IPS-NIHi7 (cell line): ENCODE measurements around the gene TRAPPC1.
A peak's percentile ranks its signal among the peaks of the same experiment; 100 is the strongest.
"Not testable (repeated sequence)": the region's sequence is repeated elsewhere in the genome, so short reads cannot be mapped to it uniquely, and the experiment has no call there.

Experiments
- DNase-seq: peaks from one replicate; pipeline ENCODE4 v3.0.0; 2012; ENCODE audit warnings: mixed read lengths; ENCODE audit errors: extremely low spot score

Gene TRAPPC1

DNA sequence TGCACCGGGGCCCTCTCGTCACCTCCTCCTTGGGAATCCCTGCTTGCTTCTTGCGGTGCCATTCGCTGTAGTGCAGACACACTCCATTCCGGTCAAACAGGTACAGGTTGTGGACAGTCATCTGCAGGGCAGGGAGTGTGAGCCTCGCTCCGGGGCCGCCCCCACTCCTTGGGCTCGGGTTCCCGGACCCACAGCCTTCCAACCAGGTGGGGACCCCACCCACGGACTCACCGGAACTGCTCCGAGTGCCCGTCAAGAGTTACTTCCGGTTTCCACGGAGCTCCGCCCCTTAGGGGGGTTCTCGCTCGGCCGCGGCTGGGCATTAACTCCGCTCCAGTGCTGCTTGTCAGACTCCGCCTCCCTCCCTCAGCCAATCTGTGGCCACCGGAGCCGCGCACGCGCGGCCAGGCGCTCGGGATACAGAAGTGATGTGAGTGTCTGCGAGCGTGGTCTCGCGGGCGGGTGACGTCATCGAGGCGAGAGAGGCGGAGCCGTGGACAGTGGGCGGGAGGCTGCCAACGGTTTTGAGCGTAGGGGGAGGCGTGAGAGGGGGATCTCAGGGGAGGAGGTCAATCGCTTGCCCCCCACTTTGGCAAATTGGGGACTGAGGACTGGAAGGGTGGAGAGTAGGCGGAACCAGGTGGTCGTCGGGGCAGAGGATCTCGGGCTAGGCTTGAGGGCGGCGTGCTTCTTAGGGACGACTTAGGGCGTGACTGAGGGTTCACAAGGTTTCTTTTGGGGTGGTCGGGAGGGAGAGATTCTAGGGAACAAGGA lies at the start of gene TRAPPC1, which contains the start of gene CNTROB:
TSS of gene TRAPPC1 (minus strand) at position 238 of the 774 bp plus-strand sequence. CDS start at position 121, 117 bp downstream.
TSS of gene CNTROB (plus strand) at position 498 of the 774 bp plus-strand sequence. CDS start 874 bp downstream, outside the sequence.
- DNase-seq, result peak; percentile 99

DNA sequence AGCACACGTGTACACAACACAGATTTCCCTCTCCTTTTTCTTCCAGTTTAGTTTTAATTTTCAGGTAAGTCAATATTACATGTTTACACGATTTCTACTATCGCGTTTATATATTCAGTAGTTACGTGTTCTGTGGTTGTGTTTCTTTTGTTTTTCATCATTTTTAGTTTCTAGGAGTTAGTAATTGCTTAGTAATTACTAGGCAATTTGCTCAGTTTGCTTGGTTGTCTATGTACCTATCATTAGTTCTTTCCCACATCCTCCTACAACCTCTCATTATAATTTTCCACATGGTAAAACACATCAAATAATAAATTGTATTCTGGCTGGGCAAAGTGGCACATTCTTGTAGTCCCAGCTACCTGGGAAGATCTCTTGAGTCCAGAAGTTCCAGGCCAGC lies 46.1 kb upstream of the TRAPPC1 start:
- DNase-seq, result no peak

- no peak for DNase-seq
Measured at GRCh38 chr17:7977039-7977438, 45.3 kb upstream of the TRAPPC1 start.

GRCh38 chr17:7974638-7975131 lies 42.9 kb upstream of the TRAPPC1 start:
- DNase-seq, result no peak

DNA sequence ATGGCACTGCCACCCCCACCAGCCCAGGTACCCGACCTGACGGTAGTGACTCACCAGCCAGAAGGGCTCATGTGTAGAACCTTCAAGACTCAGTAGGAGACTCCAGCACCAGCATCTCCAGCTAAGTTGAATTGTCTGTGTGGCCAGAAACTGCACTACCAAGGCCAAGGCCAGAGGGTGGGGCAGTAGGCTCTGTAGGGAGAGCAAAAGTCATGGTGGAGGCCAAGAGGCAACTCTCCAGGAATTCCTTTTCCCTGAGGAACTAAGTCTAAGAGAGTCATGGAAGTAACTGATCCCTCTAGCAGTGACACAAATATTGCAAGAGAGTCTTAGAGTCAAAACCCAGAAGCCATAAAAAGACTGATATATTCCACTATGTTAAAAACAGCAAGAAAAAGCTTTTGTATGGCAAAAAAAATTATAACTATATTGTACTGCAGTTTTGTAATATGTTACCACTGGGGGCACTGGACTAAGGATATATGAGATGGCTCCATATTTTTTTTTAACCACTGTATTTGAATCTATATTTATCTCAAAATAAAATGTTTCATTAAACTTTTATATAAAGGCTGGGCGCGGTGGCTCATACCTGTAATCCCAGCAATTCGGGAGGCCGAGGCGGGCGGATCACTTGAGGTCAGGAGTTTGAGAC lies 40.5 kb upstream of the TRAPPC1 start:
- no peak for DNase-seq

DNA sequence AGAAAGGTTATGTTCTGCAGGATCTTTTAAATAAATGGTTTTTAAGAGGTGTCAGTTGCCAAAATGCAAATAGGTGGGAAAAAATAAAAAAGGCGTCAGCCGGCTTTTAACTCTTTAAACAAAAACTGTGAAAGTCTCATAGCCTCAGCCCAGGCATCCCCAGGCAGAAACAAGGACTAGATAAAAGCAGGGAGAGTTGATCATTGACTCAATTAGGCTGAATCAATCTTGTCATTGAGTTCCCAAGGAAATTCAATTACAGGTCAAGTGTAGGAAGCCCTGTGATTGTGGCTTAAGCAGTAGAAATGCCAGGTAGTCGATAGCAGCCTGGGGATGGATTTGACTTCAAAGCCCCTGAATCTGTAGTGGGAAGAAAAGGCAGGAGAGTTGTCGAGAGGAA lies 39.9 kb upstream of the TRAPPC1 start:
- no peak for DNase-seq

- DNase-seq, result no peak
Measured at GRCh38 chr17:7969433-7969832, 37.7 kb upstream of the TRAPPC1 start.

GRCh38 chr17:7967751-7968150 lies 36.0 kb upstream of the TRAPPC1 start:
- no peak for DNase-seq

GRCh38 chr17:7961421-7961820 lies 29.7 kb upstream of the TRAPPC1 start:
- no peak for DNase-seq

DNA sequence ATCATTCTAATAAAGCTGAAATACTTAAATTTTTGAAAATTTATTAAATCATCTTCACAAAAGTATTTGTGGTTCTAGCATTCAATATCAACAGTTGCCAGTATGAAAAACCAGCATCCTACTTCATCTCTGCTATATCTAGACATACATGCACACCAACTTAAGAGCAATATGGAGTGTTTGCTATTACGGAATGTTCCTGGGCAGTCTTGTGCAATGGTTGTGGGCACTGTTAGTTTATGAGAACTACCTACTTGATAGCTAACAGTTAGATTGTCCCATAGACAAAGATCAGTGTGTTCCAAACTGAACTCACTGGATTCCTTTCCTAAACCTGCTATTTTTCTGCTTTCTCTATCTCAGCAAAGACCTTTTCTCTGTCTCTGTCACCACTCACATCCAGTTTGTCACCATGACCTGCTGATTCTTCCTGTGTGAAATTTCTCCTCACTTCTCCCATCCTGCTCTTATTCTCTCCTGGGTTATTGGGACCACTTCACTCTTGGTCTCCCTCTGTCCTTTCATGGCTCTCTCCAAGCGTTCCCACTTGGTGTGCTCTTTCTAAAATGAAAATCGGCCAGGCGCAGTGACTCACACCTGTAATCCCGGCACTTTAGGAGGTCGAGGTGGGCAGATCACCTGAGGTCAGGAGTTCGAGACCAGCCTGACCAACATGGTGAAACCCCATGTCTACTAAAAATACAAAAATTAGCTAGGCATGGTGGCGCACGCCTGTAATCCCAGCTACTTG lies 27.9 kb upstream of the TRAPPC1 start:
- no peak for DNase-seq

GRCh38 chr17:7956228-7956965 lies 24.7 kb upstream of the TRAPPC1 start:
- no peak for DNase-seq

DNA sequence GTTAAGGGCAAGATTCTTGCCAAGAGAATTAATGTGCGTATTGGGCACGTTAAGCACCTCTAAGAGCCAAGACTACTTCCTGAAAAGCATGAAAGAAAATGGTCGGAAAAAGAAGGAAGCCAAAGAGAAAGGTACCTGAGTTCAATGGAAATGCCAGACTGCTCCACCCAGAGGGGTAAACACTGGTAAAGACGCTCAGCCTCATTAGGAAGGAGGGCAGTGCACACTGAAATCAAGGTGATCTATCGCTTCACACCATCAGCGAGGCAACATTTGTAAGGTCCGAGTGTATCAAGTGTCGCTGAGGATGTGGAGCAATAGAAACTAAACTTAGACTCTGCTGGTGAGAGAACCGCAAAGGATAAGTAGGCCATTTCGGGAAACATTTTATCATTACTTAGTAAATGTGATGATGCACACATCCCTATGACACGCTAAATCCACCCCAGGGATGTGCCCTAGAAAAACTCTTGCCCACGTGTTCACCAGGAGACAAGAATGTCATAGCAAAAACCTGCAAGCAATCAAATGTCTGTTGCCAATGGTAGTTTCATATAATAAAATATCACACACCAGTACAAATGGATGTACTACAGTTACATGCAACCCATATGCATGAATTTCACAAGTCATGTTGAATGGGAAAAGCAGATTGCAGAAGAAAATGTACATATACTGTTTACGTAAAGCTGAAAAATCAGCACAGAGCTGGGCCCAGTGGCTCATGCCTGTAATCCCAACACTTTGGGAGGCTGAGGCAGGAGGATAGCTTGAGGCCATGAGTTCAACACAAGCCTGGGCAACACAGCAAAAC lies 23.9 kb upstream of the TRAPPC1 start:
- DNase-seq, result no peak

- DNase-seq, result not testable (repeated sequence)
Measured at GRCh38 chr17:7953266-7953665, 21.5 kb upstream of the TRAPPC1 start.

- no peak for DNase-seq
Measured at GRCh38 chr17:7951143-7951792, 19.5 kb upstream of the TRAPPC1 start.

GRCh38 chr17:7950578-7950977 lies 18.8 kb upstream of the TRAPPC1 start:
- no peak for DNase-seq

GRCh38 chr17:7947651-7948050 lies 15.9 kb upstream of the TRAPPC1 start:
- no peak for DNase-seq

DNA sequence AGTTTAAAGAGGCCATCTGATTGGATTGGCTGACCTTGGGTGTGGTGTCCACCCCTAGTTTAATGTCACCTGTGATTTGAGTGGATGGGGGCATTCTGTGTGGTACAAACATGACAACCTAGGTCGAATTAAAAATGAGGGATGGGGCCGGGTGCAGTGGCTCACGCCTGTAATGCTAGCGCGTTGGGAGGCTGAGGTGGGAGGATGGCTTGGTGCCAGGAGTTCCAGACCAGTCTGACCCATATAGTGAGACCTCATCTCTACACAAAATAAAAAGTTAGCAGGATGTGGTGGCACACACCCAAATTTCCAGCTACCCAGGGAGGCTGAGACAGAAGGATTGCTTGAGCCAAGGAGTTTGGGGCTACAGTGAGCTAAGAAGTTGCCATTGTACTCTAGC lies 14.7 kb upstream of the TRAPPC1 start:
- DNase-seq, result no peak

GRCh38 chr17:7945651-7946050 lies 13.9 kb upstream of the TRAPPC1 start:
- no peak for DNase-seq

- DNase-seq, result no peak
Measured at GRCh38 chr17:7944326-7944725, 12.6 kb upstream of the TRAPPC1 start.

GRCh38 chr17:7943291-7943690 lies 11.5 kb upstream of the TRAPPC1 start:
- DNase-seq, result no peak
